Transverse colon (tissue), 4 donors: ENCODE measurements around the gene RYR3.

ENCODE experiments used
- POLR2A ChIP-seq: fragments of 450-650 bp; IDR thresholded peaks from one replicate; pipeline ENCODE4 v1.6.1; 2016; ENCODE audit warnings: antibody characterized with exemption, mild to moderate bottlenecking, moderate library complexity
- POLR2AphosphoS5 ChIP-seq, 3 donors: sonication (generic); formaldehyde crosslinking; IDR thresholded peaks; one replicate each; pipeline ENCODE4 v1.6.1; 2016; ENCODE audit warnings: antibody characterized with exemption in 3 of 3
- TF ChIP-seq, protein P1 (sequence below), 5 experiments: fragments of 200-600 bp in 3 of 5; fragments of 450-650 bp in 2 of 5; sonication (generic) in 3 of 5; IDR thresholded peaks; 1 replicate in 2 of 5; 2 replicates in 3 of 5; pipeline ENCODE4 v1.5.1; 2016 to 2017; ENCODE audit warnings: antibody characterized with exemption in 5 of 5, inconsistent platforms in 3 of 5, mild to moderate bottlenecking in 2 of 5, moderate library complexity in 1 of 5

GRCh38 chr15:33461671-33462070, 150.9 kb downstream of the RYR3 start:
- TF ChIP-seq, protein P1, sequence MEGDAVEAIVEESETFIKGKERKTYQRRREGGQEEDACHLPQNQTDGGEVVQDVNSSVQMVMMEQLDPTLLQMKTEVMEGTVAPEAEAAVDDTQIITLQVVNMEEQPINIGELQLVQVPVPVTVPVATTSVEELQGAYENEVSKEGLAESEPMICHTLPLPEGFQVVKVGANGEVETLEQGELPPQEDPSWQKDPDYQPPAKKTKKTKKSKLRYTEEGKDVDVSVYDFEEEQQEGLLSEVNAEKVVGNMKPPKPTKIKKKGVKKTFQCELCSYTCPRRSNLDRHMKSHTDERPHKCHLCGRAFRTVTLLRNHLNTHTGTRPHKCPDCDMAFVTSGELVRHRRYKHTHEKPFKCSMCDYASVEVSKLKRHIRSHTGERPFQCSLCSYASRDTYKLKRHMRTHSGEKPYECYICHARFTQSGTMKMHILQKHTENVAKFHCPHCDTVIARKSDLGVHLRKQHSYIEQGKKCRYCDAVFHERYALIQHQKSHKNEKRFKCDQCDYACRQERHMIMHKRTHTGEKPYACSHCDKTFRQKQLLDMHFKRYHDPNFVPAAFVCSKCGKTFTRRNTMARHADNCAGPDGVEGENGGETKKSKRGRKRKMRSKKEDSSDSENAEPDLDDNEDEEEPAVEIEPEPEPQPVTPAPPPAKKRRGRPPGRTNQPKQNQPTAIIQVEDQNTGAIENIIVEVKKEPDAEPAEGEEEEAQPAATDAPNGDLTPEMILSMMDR (IDR thresholded peaks at IDR 0.05) = no peak
- no peak for TF ChIP-seq POLR2AphosphoS5 (IDR thresholded peaks at IDR 0.05)
- no peak for TF ChIP-seq POLR2A
